Ecto neural progenitor cell (in vitro differentiated cells): ENCODE data around the gene GALNT18.

ENCODE experiments used
- DNase-seq: peaks from one replicate; pipeline ENCODE4 v3.0.0-alpha.2; 2018; ENCODE audit warnings: low spot score

GALNT18 gene

GRCh38 chr11:11408436-11409221 lies 213.2 kb downstream of the GALNT18 start:
- DNase-seq: no peak

- no peak for DNase-seq
Observed at GRCh38 chr11:11407763-11408084, 214.1 kb downstream of the GALNT18 start.

- DNase-seq: no peak
Observed at GRCh38 chr11:11407065-11407762, 214.6 kb downstream of the GALNT18 start.

GRCh38 chr11:11406652-11407051 lies 215.2 kb downstream of the GALNT18 start:
- no peak for DNase-seq

GRCh38 chr11:11403763-11404725 lies 217.8 kb downstream of the GALNT18 start:
- no peak for DNase-seq

GRCh38 chr11:11401960-11402535 lies 219.8 kb downstream of the GALNT18 start:
- DNase-seq: no peak

- no peak for DNase-seq
Observed at GRCh38 chr11:11400635-11401232, 221.1 kb downstream of the GALNT18 start.

GRCh38 chr11:11400121-11400520 lies 221.7 kb downstream of the GALNT18 start:
- no peak for DNase-seq

GRCh38 chr11:11397781-11398180 lies 224.0 kb downstream of the GALNT18 start:
- no peak for DNase-seq

- no peak for DNase-seq
Observed at GRCh38 chr11:11397036-11397415, 224.8 kb downstream of the GALNT18 start.

GRCh38 chr11:11396301-11397035 lies 225.3 kb downstream of the GALNT18 start:
- no peak for DNase-seq

GRCh38 chr11:11395126-11395525 lies 226.7 kb downstream of the GALNT18 start:
- no peak for DNase-seq

- no peak for DNase-seq
Observed at GRCh38 chr11:11394241-11394640, 227.6 kb downstream of the GALNT18 start.

GRCh38 chr11:11391796-11392463 lies 229.9 kb downstream of the GALNT18 start:
- no peak for DNase-seq

- DNase-seq: no peak
Observed at GRCh38 chr11:11391169-11391568, 230.6 kb downstream of the GALNT18 start.

- no peak for DNase-seq
Observed at GRCh38 chr11:11390068-11390771, 231.6 kb downstream of the GALNT18 start.

- DNase-seq: no peak
Observed at GRCh38 chr11:11389238-11389637, 232.6 kb downstream of the GALNT18 start.

GRCh38 chr11:11387622-11388305 lies 234.0 kb downstream of the GALNT18 start:
- peak; percentile 29 for DNase-seq

- peak; percentile 30 for DNase-seq
Observed at GRCh38 chr11:11387207-11387606, 234.6 kb downstream of the GALNT18 start.
